Right lung (tissue), 5 donors: ENCODE results near the gene EGFR. TPM values are rescaled to one million over a fixed set of nuclear protein-coding genes. Genes with fewer than 3 reads are reported as not detected.

ENCODE experiments used
- DNase-seq, 2 donors: peaks; one replicate each; pipeline ENCODE4 v3.0.0-alpha.2; 2013
- polyA plus RNA-seq, 5 donors: library from polyadenylated mRNA; unstranded; fragments of 120-200 nt; gene quantifications; one replicate each; pipeline versions ENCODE4 v1.2.1 to v1.2.3, GENCODE V29; 2013; ENCODE audit warnings: inconsistent platforms in 1 of 5, low replicate concordance in 1 of 5; ENCODE audit not compliant: insufficient read length in 5 of 5, insufficient read depth in 1 of 5

EGFR gene
- polyA plus RNA-seq, 5 donors: 37.0 to 55.7 (median 46.3) TPM

- no peak for DNase-seq
Observed at GRCh38 chr7:55185321-55185802, 166.5 kb downstream of the EGFR start.

GRCh38 chr7:55185941-55186609, 167.3 kb downstream of the EGFR start:
- no peak for DNase-seq

- no peak for DNase-seq
Observed at GRCh38 chr7:55187701-55188491, 169.1 kb downstream of the EGFR start.

- DNase-seq: no peak
Observed at GRCh38 chr7:55188590-55189138, 169.8 kb downstream of the EGFR start.

GRCh38 chr7:55189146-55189766, 170.4 kb downstream of the EGFR start:
- no peak for DNase-seq

- no peak for DNase-seq
Observed at GRCh38 chr7:55189878-55190436, 171.1 kb downstream of the EGFR start.

GRCh38 chr7:55190511-55191160, 171.8 kb downstream of the EGFR start:
- no peak for DNase-seq

- DNase-seq: no peak
Observed at GRCh38 chr7:55191161-55191925, 172.5 kb downstream of the EGFR start.

- no peak for DNase-seq
Observed at GRCh38 chr7:55191926-55192692, 173.3 kb downstream of the EGFR start.

GRCh38 chr7:55192723-55193122, 173.9 kb downstream of the EGFR start:
- DNase-seq: peak in 1 of 2 donors; percentile 42

GRCh38 chr7:55193245-55193644, 174.4 kb downstream of the EGFR start:
- DNase-seq: no peak

- no peak for DNase-seq
Observed at GRCh38 chr7:55194522-55194921, 175.7 kb downstream of the EGFR start.

GRCh38 chr7:55198634-55199392, 180.0 kb downstream of the EGFR start:
- DNase-seq: no peak

- DNase-seq: no peak
Observed at GRCh38 chr7:55199418-55199817, 180.6 kb downstream of the EGFR start.

- DNase-seq: no peak
Observed at GRCh38 chr7:55200441-55200840, 181.6 kb downstream of the EGFR start.

GRCh38 chr7:55202150-55202913, 183.5 kb downstream of the EGFR start:
- DNase-seq: no peak

- no peak for DNase-seq
Observed at GRCh38 chr7:55203300-55203699, 184.5 kb downstream of the EGFR start.
